Ascending aorta (tissue), 2 donors: ENCODE data around the gene RPL34. TPM values are rescaled to one million over a fixed set of nuclear protein-coding genes. Genes with fewer than 3 reads are reported as not detected.

Source experiments
- DNase-seq, 2 donors: peaks; one replicate each; pipeline ENCODE4 v3.0.0-alpha.2; 2019; ENCODE audit warnings: low spot score in 2 of 2
- H3K27ac ChIP-seq, 2 donors: fragments of 200-600 bp; sonication (generic); one replicate each; pipeline ENCODE4 v1.5.1; 2016 to 2017; ENCODE audit warnings: mild to moderate bottlenecking in 1 of 2
- H3K27me3 ChIP-seq: fragments of 200-600 bp; sonication (generic); one replicate; pipeline ENCODE4 v1.5.1; 2017
- H3K36me3 ChIP-seq, 2 donors: fragments of 200-600 bp; sonication (generic); one replicate each; pipeline ENCODE4 v1.5.1; 2016
- H3K4me1 ChIP-seq, 2 donors: fragments of 200-600 bp; sonication (generic); one replicate each; pipeline ENCODE4 v1.5.1; 2016 to 2017; ENCODE audit warnings: mild to moderate bottlenecking in 1 of 2
- H3K4me3 ChIP-seq, 2 donors: fragments of 200-600 bp; sonication (generic); one replicate each; pipeline ENCODE4 v1.5.1; 2016 to 2017; ENCODE audit warnings: mild to moderate bottlenecking in 1 of 2
- H3K9me3 ChIP-seq, 2 donors: fragments of 200-600 bp; sonication (generic); one replicate each; pipeline ENCODE4 v1.5.1; 2016
- intact Hi-C: fragments of 100-400 bp; cut with DNase I; formaldehyde crosslinking; loops from one replicate; pipeline ENCODE4 v1.15.1; 2023
- total RNA-seq: library from RNA; depleted of rRNA; stranded (reverse); fragments of >200 nt; gene quantifications from one replicate; pipeline ENCODE4 v1.1.0, GENCODE V29; 2016
- TF ChIP-seq, protein P1 (sequence below), 3 experiments: fragments of 200-600 bp in 2 of 3; fragments of 450-650 bp in 1 of 3; sonication (generic) in 2 of 3; IDR thresholded peaks; one replicate each; pipeline ENCODE4 v1.5.1; 2016 to 2019; ENCODE audit warnings: antibody characterized with exemption in 3 of 3, mild to moderate bottlenecking in 1 of 3, moderate library complexity in 1 of 3

RPL34 gene
- total RNA-seq, 1 donor from 2014 or later: 571 TPM

DNA sequence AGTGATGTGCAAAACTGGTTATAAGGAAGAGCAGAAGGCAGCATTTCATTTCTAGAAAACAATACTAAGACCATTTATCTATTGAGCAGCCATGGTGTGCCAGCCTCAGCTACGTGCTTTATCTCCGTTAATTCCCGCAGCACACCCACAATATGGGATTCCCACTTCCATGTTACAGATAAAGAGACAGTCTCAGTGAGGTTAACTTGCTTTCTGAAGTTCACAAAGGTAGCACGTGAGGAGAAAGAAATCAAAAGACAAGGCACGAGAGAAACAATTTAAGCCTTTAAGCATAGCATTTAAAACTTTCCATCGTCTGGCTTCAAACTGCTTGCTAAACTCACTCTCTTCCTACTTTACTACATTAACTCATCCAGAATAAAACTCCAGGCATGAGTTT is 8.0 kb upstream of the RPL34 start:
- no peak for DNase-seq
- no peaks in the 10 kb centered on the region for H3K36me3 ChIP-seq
- TF ChIP-seq, protein P1, sequence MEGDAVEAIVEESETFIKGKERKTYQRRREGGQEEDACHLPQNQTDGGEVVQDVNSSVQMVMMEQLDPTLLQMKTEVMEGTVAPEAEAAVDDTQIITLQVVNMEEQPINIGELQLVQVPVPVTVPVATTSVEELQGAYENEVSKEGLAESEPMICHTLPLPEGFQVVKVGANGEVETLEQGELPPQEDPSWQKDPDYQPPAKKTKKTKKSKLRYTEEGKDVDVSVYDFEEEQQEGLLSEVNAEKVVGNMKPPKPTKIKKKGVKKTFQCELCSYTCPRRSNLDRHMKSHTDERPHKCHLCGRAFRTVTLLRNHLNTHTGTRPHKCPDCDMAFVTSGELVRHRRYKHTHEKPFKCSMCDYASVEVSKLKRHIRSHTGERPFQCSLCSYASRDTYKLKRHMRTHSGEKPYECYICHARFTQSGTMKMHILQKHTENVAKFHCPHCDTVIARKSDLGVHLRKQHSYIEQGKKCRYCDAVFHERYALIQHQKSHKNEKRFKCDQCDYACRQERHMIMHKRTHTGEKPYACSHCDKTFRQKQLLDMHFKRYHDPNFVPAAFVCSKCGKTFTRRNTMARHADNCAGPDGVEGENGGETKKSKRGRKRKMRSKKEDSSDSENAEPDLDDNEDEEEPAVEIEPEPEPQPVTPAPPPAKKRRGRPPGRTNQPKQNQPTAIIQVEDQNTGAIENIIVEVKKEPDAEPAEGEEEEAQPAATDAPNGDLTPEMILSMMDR (IDR thresholded peaks at IDR 0.05): no peak
- no peaks in the 10 kb centered on the region for H3K4me1 ChIP-seq
- no peaks in the 10 kb centered on the region for H3K27me3 ChIP-seq
- H3K27ac ChIP-seq: no peak overlapping the region
- intact Hi-C loops: no loop called here
- peaks cover 0 to 4% of the 10 kb centered on the region in 2 donors for H3K9me3 ChIP-seq
- no peak overlapping the region for H3K4me3 ChIP-seq

DNA sequence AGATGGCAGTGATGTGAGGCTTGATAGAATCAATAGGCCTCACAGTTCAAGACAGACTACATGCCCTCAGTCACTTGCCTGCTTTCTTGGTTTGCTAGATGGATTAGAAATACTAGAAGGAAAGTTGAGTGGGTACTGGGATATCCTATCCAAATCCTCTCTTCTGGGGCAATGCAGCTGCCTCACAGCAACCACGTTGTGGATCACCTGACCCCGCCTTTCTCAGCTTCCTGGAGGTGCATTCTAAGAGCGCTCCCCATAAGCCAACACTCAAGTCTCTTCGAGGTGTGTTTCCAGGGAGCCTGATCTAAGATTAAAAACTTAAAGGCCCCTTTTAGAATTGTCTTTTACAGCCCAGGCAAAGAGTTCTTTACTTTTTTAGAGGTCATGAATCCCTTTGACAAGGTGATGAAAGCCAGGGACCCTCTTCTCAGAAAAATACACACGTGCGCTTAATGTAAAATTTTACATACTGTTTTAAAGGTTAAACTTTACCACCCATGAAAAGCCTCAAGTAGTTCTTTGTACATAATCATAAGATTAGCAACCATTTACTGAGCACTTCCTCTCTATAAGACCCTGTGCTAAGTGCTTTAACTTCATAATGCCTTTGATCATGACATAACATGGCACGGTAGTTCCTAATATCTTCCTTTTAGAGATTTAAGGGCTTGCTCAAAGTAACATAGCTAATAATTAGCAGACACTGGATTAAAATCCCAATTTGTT is 840 bp upstream of the RPL34 start:
- peak overlapping the region; percentile 66 to 83 for H3K4me3 ChIP-seq
- DNase-seq: no peak
- TF ChIP-seq, protein P1 (IDR thresholded peaks at IDR 0.05): no peak
- H3K9me3 ChIP-seq: peaks cover 0 to 4% of the 10 kb centered on the region in 2 donors
- H3K27me3 ChIP-seq: no peaks in the 10 kb centered on the region
- H3K36me3 ChIP-seq: peaks cover 24 to 30% of the 10 kb centered on the region in 2 donors
- peak overlapping the region; percentile 13 to 58 for H3K27ac ChIP-seq
- intact Hi-C loops: loop anchor here (1.0 to 10.0 kb wide), 4 partner anchors 31 to 1198 kb away; partner anchors contain the start of genes GAR1, OSTC, SEC24B and SGMS2
- peaks cover 3 to 11% of the 10 kb centered on the region in 2 donors for H3K4me1 ChIP-seq

DNA sequence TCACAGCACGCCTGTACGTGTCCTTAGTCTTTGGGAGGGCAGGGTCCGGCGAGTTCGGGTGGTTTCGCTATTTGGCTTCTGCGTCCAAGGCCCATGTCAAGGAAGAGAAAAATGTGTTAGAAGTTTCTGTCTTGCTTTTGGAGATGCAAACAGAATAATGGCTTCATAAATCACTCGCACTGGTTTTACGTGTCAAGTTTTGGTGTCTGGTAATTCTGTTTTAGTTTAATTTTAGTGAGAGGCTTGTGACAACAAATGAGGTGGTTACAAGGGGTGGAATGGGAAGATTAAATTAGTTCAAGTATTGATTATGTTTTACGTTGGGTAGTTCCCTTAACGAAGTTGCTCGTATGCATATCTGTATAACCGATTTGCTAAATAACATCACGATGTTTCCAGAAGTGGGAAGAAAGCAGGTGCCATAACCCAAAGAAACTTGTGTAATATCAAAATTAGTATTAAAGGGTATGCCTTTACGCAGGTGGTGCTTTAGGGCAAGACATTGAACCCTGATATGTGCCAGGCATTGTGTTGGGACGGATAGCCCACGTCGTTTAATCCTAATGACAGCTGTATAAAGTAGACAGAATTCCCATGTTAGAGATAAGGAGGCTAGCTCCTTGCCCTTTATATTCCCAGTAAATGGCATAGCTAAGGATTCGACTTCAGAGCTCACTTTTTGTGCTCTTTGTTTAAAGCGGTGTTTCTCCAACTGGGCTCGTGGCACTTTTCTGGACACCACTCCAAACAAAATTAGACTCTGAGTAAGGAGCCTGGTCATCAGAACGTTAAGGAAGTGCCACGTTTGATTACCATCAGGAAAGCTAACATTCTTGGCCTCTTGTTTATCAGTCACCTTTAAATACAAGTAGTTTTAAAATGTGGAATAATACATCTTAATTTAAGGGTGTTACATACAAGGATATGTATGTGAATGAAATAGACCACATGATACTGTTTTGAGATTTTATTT is 843 bp downstream of the RPL34 start:
- peaks cover 38 to 46% of the 10 kb centered on the region in 2 donors for H3K36me3 ChIP-seq
- intact Hi-C loops: loop anchor here (1.0 to 10.0 kb wide), 4 partner anchors 29 to 1196 kb away; partner anchors contain the start of genes GAR1, OSTC, SEC24B and SGMS2
- no peak for DNase-seq
- H3K27me3 ChIP-seq: no peaks in the 10 kb centered on the region
- H3K9me3 ChIP-seq: no peaks in the 10 kb centered on the region
- peaks cover 3 to 11% of the 10 kb centered on the region in 2 donors for H3K4me1 ChIP-seq
- TF ChIP-seq, protein P1 (IDR thresholded peaks at IDR 0.05): no peak
- H3K27ac ChIP-seq: peak overlapping the region; percentile 82 to 85
- peak overlapping the region; percentile 66 to 83 for H3K4me3 ChIP-seq

DNA sequence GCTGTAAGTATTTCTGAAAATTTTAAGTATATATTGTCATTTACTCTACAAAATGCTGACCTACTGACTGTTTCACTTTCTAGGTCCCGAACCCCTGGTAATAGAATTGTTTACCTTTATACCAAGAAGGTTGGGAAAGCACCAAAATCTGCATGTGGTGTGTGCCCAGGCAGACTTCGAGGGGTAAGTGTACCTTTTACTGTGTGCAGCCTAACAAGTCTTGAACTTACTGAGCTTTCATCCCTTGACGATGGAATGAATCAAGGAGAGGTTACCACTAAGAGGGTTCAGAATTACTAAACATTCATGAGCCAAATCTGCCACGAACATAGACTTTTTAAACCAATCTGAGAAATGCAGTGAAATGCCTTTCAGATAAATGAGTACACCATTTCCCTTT is 1.6 kb downstream of the RPL34 start:
- Histone ChIP-seq H3K4me3 (no peak overlapping the region), H3K27ac (no peak overlapping the region), H3K27me3 (no peaks in the 10 kb centered on the region), H3K4me1 (peaks cover 3 to 11% of the 10 kb centered on the region in 2 donors), H3K36me3 (peaks cover 45 to 54% of the 10 kb centered on the region in 2 donors), H3K9me3 (no peaks in the 10 kb centered on the region)
- TF ChIP-seq, protein P1 (IDR thresholded peaks at IDR 0.05): no peak
- intact Hi-C loops: loop anchor here (5.0 to 10.0 kb wide), 3 partner anchors 797 to 1195 kb away; partner anchors contain the start of genes GAR1, SEC24B and SGMS2
- no peak for DNase-seq

DNA sequence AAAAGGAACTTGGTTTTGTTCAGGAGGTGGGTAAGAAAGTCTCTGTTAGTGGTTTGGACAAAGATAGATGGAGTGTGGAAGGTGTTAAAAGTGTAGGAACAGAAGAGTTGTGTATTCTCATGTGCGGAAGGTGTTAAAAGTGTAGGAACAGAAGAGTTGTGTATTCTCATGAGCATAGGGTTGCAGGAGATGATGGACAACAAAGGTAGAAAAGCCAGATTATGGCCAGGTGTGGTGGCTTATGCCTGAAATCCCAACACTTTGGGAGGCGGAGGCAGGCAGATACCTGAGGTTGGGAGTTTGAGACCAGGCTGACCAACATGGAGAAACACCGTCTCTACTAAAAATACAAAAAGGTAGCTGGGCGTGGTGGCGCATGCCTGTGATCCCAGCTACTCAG is 2.5 kb downstream of the RPL34 start:
- H3K4me3 ChIP-seq: no peak overlapping the region
- H3K27ac ChIP-seq: no peak overlapping the region
- intact Hi-C loops: loop anchor here (5.0 to 10.0 kb wide), 3 partner anchors 798 to 1194 kb away; partner anchors contain the start of genes GAR1, SEC24B and SGMS2
- H3K27me3 ChIP-seq: no peaks in the 10 kb centered on the region
- H3K9me3 ChIP-seq: no peaks in the 10 kb centered on the region
- no peak for DNase-seq
- TF ChIP-seq, protein P1 (IDR thresholded peaks at IDR 0.05): no peak
- peaks cover 3 to 11% of the 10 kb centered on the region in 2 donors for H3K4me1 ChIP-seq
- H3K36me3 ChIP-seq: peaks cover 50 to 62% of the 10 kb centered on the region in 2 donors
